B cell (primary cell): ENCODE data around the gene CEP131. TPM values are rescaled to one million over a fixed set of nuclear protein-coding genes. Genes with fewer than 3 reads are reported as not detected.

Experiments used
- ATAC-seq: fragments of 200-7000 bp; cut with Tn5 transposase; one replicate; pipeline ENCODE4 v1.10.0; 2021; ENCODE audit warnings: low read depth, mild to moderate bottlenecking, moderate number of reproducible peaks, moderate library complexity
- CTCF ChIA-PET: fragments of 350-600 bp; sonication (Branson Sonifier 250); formaldehyde crosslinking; loops from one replicate; lab custom pipeline; 2021; ENCODE audit warnings: antibody characterized with exemption, inconsistent platforms; lab: Charles Lee
- POLR2A ChIA-PET: fragments of 350-600 bp; sonication (Branson Sonifier 250); formaldehyde crosslinking; loops from one replicate; lab custom pipeline; 2021; ENCODE audit warnings: antibody characterized with exemption; lab: Charles Lee
- DNase-seq: peaks from one replicate; pipeline ENCODE4 v3.0.0; 2013
- H2AFZ ChIP-seq: 2 replicates; pipeline ENCODE4 v1.6.1; 2012; ENCODE audit warnings: mild to moderate bottlenecking, low read depth, low read length; ENCODE audit not compliant: insufficient read depth, poor library complexity, severe bottlenecking
- H3K27ac ChIP-seq, 2 donors: 1 replicate in 1 of 2; 2 replicates in 1 of 2; pipeline ENCODE4 v1.5.1; 2012 to 2013; ENCODE audit warnings: low read length in 2 of 2, mild to moderate bottlenecking in 2 of 2, moderate library complexity in 1 of 2
- H3K27me3 ChIP-seq, 4 experiments: fragments of 200-600 bp in 1 of 4; sonication (generic) in 1 of 4; replicated peaks in 1 of 4; 1 replicate in 2 of 4; 2 replicates in 2 of 4; pipeline versions ENCODE4 v1.6.1 to v1.7.0; 2013 to 2016; ENCODE audit warnings: low read length in 3 of 4, mild to moderate bottlenecking in 2 of 4, mixed read lengths in 1 of 4, moderate library complexity in 1 of 4; ENCODE audit not compliant: insufficient read depth in 4 of 4, control insufficient read depth in 3 of 4; ENCODE audit errors: control extremely low read depth in 1 of 4
- H3K36me3 ChIP-seq, 2 experiments: replicated peaks in 1 of 2; 1 replicate in 1 of 2; 2 replicates in 1 of 2; pipeline versions ENCODE4 v1.6.1 to v1.7.1; 2013; ENCODE audit warnings: low read length in 1 of 2; ENCODE audit not compliant: insufficient read depth in 2 of 2, control insufficient read depth in 1 of 2; ENCODE audit errors: control extremely low read depth in 1 of 2, extremely low read depth in 1 of 2
- H3K4me1 ChIP-seq, 2 donors: fragments of 200-600 bp in 1 of 2; sonication (generic) in 1 of 2; 1 replicate in 1 of 2; 2 replicates in 1 of 2; pipeline versions ENCODE4 v1.5.1 to v1.6.1; 2013 to 2017; ENCODE audit warnings: low read length in 2 of 2; ENCODE audit not compliant: control insufficient read depth in 2 of 2, insufficient read depth in 2 of 2
- H3K4me2 ChIP-seq: replicated peaks from 2 replicates; pipeline ENCODE3; 2012; ENCODE audit warnings: mild to moderate bottlenecking, low read depth, low read length; ENCODE audit not compliant: poor library complexity, severe bottlenecking
- H3K4me3 ChIP-seq, 5 experiments: fragments of 200-600 bp in 1 of 5; sonication (generic) in 1 of 5; 1 replicate in 3 of 5; 2 replicates in 2 of 5; pipeline versions ENCODE4 v1.5.1 to v1.7.0; 2011 to 2016; ENCODE audit warnings: low read length in 4 of 5, mild to moderate bottlenecking in 4 of 5, low read depth in 2 of 5, control low read depth in 1 of 5, moderate library complexity in 1 of 5; ENCODE audit not compliant: insufficient read depth in 1 of 5; ENCODE audit errors: control extremely low read depth in 1 of 5, extremely low read depth in 1 of 5
- H3K79me2 ChIP-seq: fragments of 200-600 bp; sonication (generic); one replicate; pipeline ENCODE4 v1.6.0; 2016; ENCODE audit warnings: low read length; ENCODE audit not compliant: control insufficient read depth, insufficient read depth
- H3K9ac ChIP-seq: fragments of 200-600 bp; sonication (generic); 2 replicates; pipeline ENCODE4 v1.6.1; 2017; ENCODE audit warnings: mild to moderate bottlenecking, low read length, moderate library complexity
- H3K9me3 ChIP-seq, 3 donors: one replicate each; pipeline versions ENCODE4 v1.6.1 to v1.7.1; 2013; ENCODE audit warnings: low read length in 2 of 3; ENCODE audit not compliant: control insufficient read depth in 2 of 3, insufficient read depth in 1 of 3; ENCODE audit errors: control extremely low read depth in 1 of 3
- H4K20me1 ChIP-seq: 2 replicates; pipeline ENCODE4 v1.6.0; 2012; ENCODE audit warnings: mild to moderate bottlenecking, low read length; ENCODE audit not compliant: insufficient read depth, control insufficient read depth, poor library complexity, severe bottlenecking
- H3K27ac Mint-ChIP-seq: one replicate; pipeline ENCODE4 v1.8.0; 2021; ENCODE audit warnings: mixed read lengths
- H3K27me3 Mint-ChIP-seq: one replicate; pipeline ENCODE4 v1.8.0; 2021; ENCODE audit warnings: mixed read lengths
- H3K4me1 Mint-ChIP-seq: one replicate; pipeline ENCODE4 v1.8.0; 2021; ENCODE audit warnings: mixed read lengths
- H3K4me3 Mint-ChIP-seq: one replicate; pipeline ENCODE4 v1.8.0; 2021; ENCODE audit warnings: mixed read lengths
- H3K9me3 Mint-ChIP-seq: one replicate; pipeline ENCODE4 v1.8.0; 2022; ENCODE audit warnings: mixed read lengths; ENCODE audit not compliant: insufficient read depth
- EZH2 ChIP-seq: IDR thresholded peaks from 2 replicates; pipeline ENCODE4 v1.6.1; 2012; ENCODE audit warnings: borderline replicate concordance, low read depth, mild to moderate bottlenecking, moderate library complexity, low read length; ENCODE audit not compliant: insufficient read depth, poor library complexity, severe bottlenecking
- WGBS: methylation state at CpG from one replicate; pipeline ENCODE4 v1.1.5; 2013; ENCODE audit warnings: missing lambda C conversion rate; ENCODE audit not compliant: insufficient coverage; 5-methylcytosine and 5-hydroxymethylcytosine counted together
- intact Hi-C: fragments of 100-400 bp; cut with micrococcal nuclease; formaldehyde crosslinking; loops from one replicate; pipeline ENCODE4 v1.10.0; 2022
- polyA plus RNA-seq: library from polyadenylated mRNA; depleted of rRNA; stranded (reverse); fragments of >200 nt; gene quantifications from 2 replicates; pipeline ENCODE4 v1.2.3, GENCODE V29; 2012
- total RNA-seq, 2 donors: library from RNA; stranded (reverse); fragments of 120-200 nt in 1 of 2; gene quantifications; 1 replicate in 1 of 2; 2 replicates in 1 of 2; pipeline versions ENCODE4 v1.2.3 to v1.2.4, GENCODE V29; 2013 to 2022
- TF ChIP-seq, protein P1 (sequence below): fragments of 200-600 bp; IDR thresholded peaks from one replicate; pipeline ENCODE4 v1.8.0; 2022; ENCODE audit warnings: antibody characterized with exemption, mild to moderate bottlenecking

Gene CEP131
- total and polyA plus RNA-seq, 2 donors (not counting 1 experiment from before 2014, with no cell fraction given), result 18.8 to 25.5 TPM

DNA sequence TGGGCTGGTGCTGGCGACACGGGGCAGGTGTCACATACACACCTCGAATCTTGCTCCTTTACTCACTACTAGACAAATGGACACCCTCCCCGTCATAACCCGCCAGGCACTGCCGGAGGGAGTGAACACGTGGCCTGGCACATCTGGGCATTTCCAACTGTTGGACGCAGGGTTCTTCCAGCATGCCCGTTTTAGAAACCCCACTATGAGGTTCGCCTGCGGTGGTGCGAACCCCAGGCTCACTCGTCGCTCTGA is 6.8 kb upstream of the CEP131 start:
- Histone ChIP-seq H3K4me3 (no peak overlapping the region), H3K9me3 (peaks cover 0 to 9% (median 0%) of the 10 kb centered on the region in 3 donors), H4K20me1 (peaks cover 33% of the 10 kb centered on the region), H3K4me1 (peaks cover 19 to 26% of the 10 kb centered on the region in 2 donors), H3K9ac (no peak overlapping the region), H3K36me3 (peaks cover 0 to 47% of the 10 kb centered on the region in 2 experiments), H3K79me2 (peaks cover 16% of the 10 kb centered on the region), H2AFZ (no peak overlapping the region), H3K27ac (peak overlapping the region in 1 of 2 donors; percentile 77), H3K4me2 (no peak overlapping the region), H3K27me3 (no peaks in the 10 kb centered on the region)
- POLR2A ChIA-PET, result interaction anchor here (0.6 to 2.1 kb wide), 2 partner anchors 9 to 333 kb away, joined by 3 to 19 read pairs; partner anchors contain the start of genes NDUFAF8 and TEPSIN
- TF ChIP-seq, protein P1, sequence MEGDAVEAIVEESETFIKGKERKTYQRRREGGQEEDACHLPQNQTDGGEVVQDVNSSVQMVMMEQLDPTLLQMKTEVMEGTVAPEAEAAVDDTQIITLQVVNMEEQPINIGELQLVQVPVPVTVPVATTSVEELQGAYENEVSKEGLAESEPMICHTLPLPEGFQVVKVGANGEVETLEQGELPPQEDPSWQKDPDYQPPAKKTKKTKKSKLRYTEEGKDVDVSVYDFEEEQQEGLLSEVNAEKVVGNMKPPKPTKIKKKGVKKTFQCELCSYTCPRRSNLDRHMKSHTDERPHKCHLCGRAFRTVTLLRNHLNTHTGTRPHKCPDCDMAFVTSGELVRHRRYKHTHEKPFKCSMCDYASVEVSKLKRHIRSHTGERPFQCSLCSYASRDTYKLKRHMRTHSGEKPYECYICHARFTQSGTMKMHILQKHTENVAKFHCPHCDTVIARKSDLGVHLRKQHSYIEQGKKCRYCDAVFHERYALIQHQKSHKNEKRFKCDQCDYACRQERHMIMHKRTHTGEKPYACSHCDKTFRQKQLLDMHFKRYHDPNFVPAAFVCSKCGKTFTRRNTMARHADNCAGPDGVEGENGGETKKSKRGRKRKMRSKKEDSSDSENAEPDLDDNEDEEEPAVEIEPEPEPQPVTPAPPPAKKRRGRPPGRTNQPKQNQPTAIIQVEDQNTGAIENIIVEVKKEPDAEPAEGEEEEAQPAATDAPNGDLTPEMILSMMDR, result no peak
- no peak for TF ChIP-seq EZH2
- Mint-ChIP-seq H3K4me3 (no peak overlapping the region), H3K27ac (peak overlapping the region; percentile 56), H3K4me1 (peaks cover 33% of the 10 kb centered on the region), H3K9me3 (no peaks in the 10 kb centered on the region), H3K27me3 (no peaks in the 10 kb centered on the region)
- intact Hi-C loops, result no loop called here
- WGBS, result 97% methylated on average over 14 of the region's 14 CpGs
- DNase-seq (peak; percentile 18), ATAC-seq (no peak)
- CTCF ChIA-PET, result interaction anchor here (0.7 kb wide), 1 partner anchor 62 kb away, joined by 3 read pairs; no protein-coding TSS in a partner anchor

DNA sequence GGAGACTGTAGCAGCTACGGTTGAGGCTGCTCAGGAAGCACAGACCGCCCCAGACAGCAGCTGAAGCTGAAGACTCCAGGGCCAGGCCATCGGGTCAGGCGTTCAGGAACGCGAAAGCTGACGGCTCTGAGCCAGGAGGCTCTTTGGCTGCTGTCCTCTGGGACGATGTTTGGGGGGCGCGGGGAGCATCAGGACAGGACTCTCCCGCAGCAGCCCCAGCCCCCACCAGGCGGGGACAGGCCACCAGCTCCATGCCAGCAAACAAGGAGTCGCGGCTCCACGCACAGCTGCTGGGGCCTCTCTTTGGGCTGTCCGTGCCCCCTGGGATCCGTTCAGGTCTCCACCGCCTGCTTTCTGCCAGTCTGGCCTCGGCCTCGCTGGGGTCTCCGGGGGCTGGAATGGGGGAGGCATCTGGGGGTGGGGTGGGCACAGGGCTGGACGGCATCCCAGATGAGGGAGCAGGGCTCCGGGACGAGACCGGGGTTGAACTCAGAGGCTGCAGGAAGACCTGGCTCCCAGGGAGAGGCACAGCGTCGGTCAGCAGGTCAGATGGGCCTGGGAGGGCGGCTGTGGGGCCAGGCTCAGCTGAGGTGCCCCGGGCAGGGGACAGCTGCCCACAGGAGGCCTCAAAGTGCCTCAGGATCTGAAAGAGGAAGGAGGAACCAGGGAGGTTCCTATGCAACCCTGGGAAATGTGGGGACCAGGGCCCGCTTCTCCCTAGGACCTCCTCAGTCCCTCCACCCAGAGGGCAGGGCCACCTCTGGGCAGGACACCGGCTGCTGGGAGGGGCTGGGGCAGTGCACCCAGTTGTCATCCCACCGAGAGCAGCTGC is 6.3 kb upstream of the CEP131 start:
- H2AFZ ChIP-seq, result peak overlapping the region; percentile 78
- ChIA-PET CTCF (interaction anchor here (0.7 to 1.3 kb wide), 3 partner anchors 12 to 87 kb away, joined by 3 to 4 read pairs (median 4); no protein-coding TSS in a partner anchor), POLR2A (interaction anchor here (0.6 to 2.1 kb wide), 3 partner anchors 9 to 334 kb away, joined by 3 to 19 read pairs (median 6); partner anchors contain the start of genes NDUFAF8 and TEPSIN)

More for the DNA sequence above, 6.3 kb upstream of the CEP131 start:
- no peaks in the 10 kb centered on the region for H3K27me3 Mint-ChIP-seq
- peaks cover 0 to 9% (median 0%) of the 10 kb centered on the region in 3 donors for H3K9me3 ChIP-seq
- peaks cover 21 to 28% of the 10 kb centered on the region in 2 donors for H3K4me1 ChIP-seq
- no peaks in the 10 kb centered on the region for H3K9me3 Mint-ChIP-seq
- no peak for DNase-seq
- WGBS, result 88% methylated on average over 30 of the region's 32 CpGs
- H3K27ac Mint-ChIP-seq, result peak overlapping the region; percentile 91
- TF ChIP-seq, protein P1, result no peak
- TF ChIP-seq EZH2, result no peak
- H3K79me2 ChIP-seq, result peaks cover 12% of the 10 kb centered on the region
- H3K27me3 ChIP-seq, result no peaks in the 10 kb centered on the region
- H4K20me1 ChIP-seq, result peaks cover 28% of the 10 kb centered on the region
- H3K4me2 ChIP-seq, result peak overlapping the region; percentile 67
- peaks cover 0 to 47% of the 10 kb centered on the region in 2 experiments for H3K36me3 ChIP-seq
- ATAC-seq, result peak; percentile 15
- peak overlapping the region; percentile 29 for H3K4me3 Mint-ChIP-seq
- peaks cover 33% of the 10 kb centered on the region for H3K4me1 Mint-ChIP-seq
- no peak overlapping the region for H3K4me3 ChIP-seq
- H3K9ac ChIP-seq, result no peak overlapping the region
- intact Hi-C loops, result loop anchor here (1.0 kb wide), 2 partner anchors 10 to 255 kb away; partner anchors contain the start of genes NDUFAF8 and TEPSIN
- peak overlapping the region; percentile 65 to 77 for H3K27ac ChIP-seq
